ENCODE results near the gene RELL2. TPM values are rescaled to one million over a fixed set of nuclear protein-coding genes. Genes with fewer than 3 reads are reported as not detected.

RELL2 gene
- total and polyA plus RNA-seq, 7 donors = 0.11 to 1.5 (median 0.62) TPM; not detected in 1

GRCh38 chr5:141647851-141648250, 11.1 kb downstream of the RELL2 start:
- no peak for ATAC-seq
- intact Hi-C loops (cut with DNase I) = no loop called here
- Histone ChIP-seq H3K27me3 (ENCODE audit: insufficient read depth in 3 of 3, low read length in 2 of 3) (no peaks in the 10 kb centered on the region), H3K4me3 (no peak overlapping the region), H3K27ac (no peak overlapping the region), H3K9me3 (no peaks in the 10 kb centered on the region), H3K4me1 (no peaks in the 10 kb centered on the region), H3K36me3 (ENCODE audit: insufficient read depth in 1 of 2, low read depth in 1 of 2) (no peaks in the 10 kb centered on the region)
- TF ChIP-seq, protein P1, sequence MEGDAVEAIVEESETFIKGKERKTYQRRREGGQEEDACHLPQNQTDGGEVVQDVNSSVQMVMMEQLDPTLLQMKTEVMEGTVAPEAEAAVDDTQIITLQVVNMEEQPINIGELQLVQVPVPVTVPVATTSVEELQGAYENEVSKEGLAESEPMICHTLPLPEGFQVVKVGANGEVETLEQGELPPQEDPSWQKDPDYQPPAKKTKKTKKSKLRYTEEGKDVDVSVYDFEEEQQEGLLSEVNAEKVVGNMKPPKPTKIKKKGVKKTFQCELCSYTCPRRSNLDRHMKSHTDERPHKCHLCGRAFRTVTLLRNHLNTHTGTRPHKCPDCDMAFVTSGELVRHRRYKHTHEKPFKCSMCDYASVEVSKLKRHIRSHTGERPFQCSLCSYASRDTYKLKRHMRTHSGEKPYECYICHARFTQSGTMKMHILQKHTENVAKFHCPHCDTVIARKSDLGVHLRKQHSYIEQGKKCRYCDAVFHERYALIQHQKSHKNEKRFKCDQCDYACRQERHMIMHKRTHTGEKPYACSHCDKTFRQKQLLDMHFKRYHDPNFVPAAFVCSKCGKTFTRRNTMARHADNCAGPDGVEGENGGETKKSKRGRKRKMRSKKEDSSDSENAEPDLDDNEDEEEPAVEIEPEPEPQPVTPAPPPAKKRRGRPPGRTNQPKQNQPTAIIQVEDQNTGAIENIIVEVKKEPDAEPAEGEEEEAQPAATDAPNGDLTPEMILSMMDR (IDR thresholded peaks at IDR 0.05) = no peak
- DNase-seq = no peak
- WGBS, 3 donors = 89 to 94% (median 93%) methylated on average over 3 of the region's 3 CpGs

DNA sequence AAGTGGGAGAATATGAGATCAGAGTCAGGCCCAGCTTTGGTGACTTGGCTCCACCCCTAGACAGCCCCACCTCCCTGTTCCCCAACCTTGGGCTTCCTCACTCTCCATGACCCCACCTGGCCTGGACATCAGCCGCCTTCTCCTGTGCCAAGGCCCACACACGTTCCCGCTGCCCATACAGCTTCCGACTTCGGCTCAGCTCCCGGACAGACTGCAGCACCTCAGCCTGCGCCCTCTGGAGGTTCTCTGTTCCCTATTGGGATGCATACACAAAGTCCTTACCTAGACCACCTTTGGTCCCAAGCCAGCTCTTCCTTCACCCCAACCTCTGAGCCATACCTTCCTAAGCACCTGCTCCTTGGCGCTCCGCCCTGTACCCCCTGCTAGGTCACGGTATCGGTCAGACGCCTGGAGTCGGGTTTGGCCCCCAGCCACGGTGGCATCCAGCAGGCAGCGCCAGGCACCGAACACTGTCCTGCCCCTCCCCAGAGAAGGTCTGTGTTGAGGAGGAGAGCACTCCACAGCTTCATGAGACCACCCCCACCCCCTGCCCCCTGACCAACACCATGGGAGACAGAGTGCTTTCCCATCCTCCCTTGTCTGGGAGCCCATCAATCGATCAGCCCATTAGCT, 12.4 kb downstream of the RELL2 start:
- 88 to 90% (median 89%) methylated on average over 17 of the region's 17 CpGs for WGBS, 3 donors
- no peaks in the 10 kb centered on the region for H3K4me1 ChIP-seq
- intact Hi-C loops (cut with DNase I) = no loop called here
- ATAC-seq (no peak), DNase-seq (no peak)
- H3K27me3 ChIP-seq (ENCODE audit: insufficient read depth in 3 of 3, low read length in 2 of 3) = no peaks in the 10 kb centered on the region
- H3K9me3 ChIP-seq = no peaks in the 10 kb centered on the region
- no peak overlapping the region for H3K4me3 ChIP-seq
- no peak overlapping the region for H3K27ac ChIP-seq
- H3K36me3 ChIP-seq (ENCODE audit: insufficient read depth in 1 of 2, low read depth in 1 of 2) = no peaks in the 10 kb centered on the region
- TF ChIP-seq, protein P1 (IDR thresholded peaks at IDR 0.05) = no peak

DNA sequence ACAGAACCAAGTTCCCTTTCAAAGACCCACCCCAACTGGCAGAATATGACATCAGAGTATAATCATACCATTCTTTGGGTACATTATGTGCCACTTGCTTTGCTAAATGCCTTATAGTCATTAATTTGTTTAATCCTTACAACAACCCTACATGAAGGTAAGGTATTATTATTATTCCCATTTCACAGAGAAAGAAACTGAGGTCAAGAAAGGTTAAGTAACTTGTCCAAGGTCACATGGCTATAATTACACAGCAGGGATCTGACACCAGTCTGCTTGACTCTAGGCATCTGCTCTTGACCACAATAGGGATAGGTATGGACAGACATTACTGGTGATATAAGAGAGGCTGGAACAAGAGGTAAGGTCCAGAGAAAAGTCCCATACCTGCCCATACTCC, 13.2 kb downstream of the RELL2 start:
- H3K27ac ChIP-seq = no peak overlapping the region
- intact Hi-C loops (cut with DNase I) = no loop called here
- TF ChIP-seq, protein P1 (IDR thresholded peaks at IDR 0.05) = no peak

GRCh38 chr5:141650851-141651727, 14.3 kb downstream of the RELL2 start, which contains the start of gene FCHSD1:
FCHSD1 (minus strand) TSS chr5:141651418; CDS start chr5:141651368, 50 bp downstream.
- Histone ChIP-seq H3K27ac (no peak within 1 kb of the TSS), H3K36me3 (ENCODE audit: insufficient read depth in 1 of 2, low read depth in 1 of 2) (peaks cover 0 to under 1% of the 10 kb centered on the region in 2 donors), H3K4me1 (no peaks in the 10 kb centered on the region), H3K27me3 (ENCODE audit: insufficient read depth in 3 of 3, low read length in 2 of 3) (no peaks in the 10 kb centered on the region), H3K9me3 (no peaks in the 10 kb centered on the region), H3K4me3 (peak within 1 kb of the TSS; percentile 70)
- intact Hi-C loops (cut with DNase I) = no loop called here
- DNase-seq (peak; percentile 88 to 92), ATAC-seq (peak; percentile 87 to 98 (median 93))
- TF ChIP-seq, protein P1 (IDR thresholded peaks at IDR 0.05) = peak; percentile 4
- WGBS, 3 donors = 5 to 6% (median 5%) methylated on average over 40 to 50 of the region's 50 CpGs

More for the DNA sequence above, 13.2 kb downstream of the RELL2 start:
- ATAC-seq = no peak
- Histone ChIP-seq H3K9me3 (no peaks in the 10 kb centered on the region), H3K4me1 (no peaks in the 10 kb centered on the region), H3K4me3 (no peak overlapping the region), H3K36me3 (ENCODE audit: insufficient read depth in 1 of 2, low read depth in 1 of 2) (no peaks in the 10 kb centered on the region), H3K27me3 (ENCODE audit: insufficient read depth in 3 of 3, low read length in 2 of 3) (no peaks in the 10 kb centered on the region)
- DNase-seq = no peak

Measured in psoas muscle (tissue), 8 donors.